ENCODE results near the gene IPO13. TPM values are rescaled to one million over a fixed set of nuclear protein-coding genes. Genes with fewer than 3 reads are reported as not detected.
A peak's percentile ranks its signal among the peaks of the same experiment; 100 is the strongest.

IPO13 gene
- total RNA-seq, 4 donors from 2014 or later = 9.1 to 36.5 (median 32.0) TPM

DNA sequence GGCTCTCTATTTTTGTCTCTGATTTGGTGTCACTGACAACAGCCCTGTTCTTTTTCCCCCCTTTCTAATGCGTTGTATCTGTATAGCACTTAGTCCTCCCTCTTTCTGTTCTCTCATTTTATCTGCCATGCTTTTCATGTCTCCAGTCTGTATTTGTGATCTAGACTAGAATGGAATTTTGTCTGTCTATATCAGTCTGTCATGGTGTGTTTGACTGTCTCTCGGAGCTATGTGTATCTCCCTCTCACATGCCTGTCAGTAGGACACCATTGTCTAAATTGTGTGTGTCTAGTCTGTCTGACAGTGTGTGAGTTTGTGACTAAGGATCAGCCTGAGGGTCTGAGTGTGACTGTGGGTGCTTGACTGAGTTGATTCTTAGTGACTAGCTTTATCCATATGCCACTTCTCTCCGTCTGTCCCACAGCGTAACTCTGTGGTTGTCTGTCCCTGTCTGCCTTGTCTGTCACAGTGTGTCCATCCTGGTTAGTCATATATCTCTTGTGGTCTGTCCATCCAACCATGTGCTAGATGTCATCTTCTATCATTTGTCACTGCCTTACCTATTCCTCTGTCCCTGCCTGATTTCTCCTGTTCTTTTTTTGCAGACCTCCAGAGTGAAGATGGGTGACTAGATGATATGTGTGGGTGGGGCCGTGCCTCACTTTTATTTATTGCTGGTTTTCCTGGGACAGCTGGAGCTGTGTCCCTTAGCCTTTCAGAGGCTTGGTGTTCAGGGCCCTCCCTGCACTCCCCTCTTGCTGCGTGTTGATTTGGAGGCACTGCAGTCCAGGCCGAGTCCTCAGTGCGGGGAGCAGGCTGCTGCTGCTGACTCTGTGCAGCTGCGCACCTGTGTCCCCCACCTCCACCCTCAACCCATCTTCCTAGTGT is 30.9 kb downstream of the IPO13 start:
- H3K4me1 ChIP-seq = peaks cover 10 to 55% (median 14%) of the 10 kb centered on the region in 4 donors

GRCh38 chr1:43978264-43978550 is 31.5 kb downstream of the IPO13 start:
- H3K9me3 ChIP-seq = no peaks in the 10 kb centered on the region
- no peaks in the 10 kb centered on the region for H3K27me3 ChIP-seq
- no peak for DNase-seq
- peaks cover 10 to 55% (median 14%) of the 10 kb centered on the region in 4 donors for H3K4me1 ChIP-seq
- H3K4me3 ChIP-seq = peak overlapping the region in 2 of 4 donors; percentile 59 to 83
- TF ChIP-seq CTCF (IDR thresholded peaks at IDR 0.05) (no peak), POLR2A (IDR thresholded peaks at IDR 0.05) (no peak)
- H3K27ac ChIP-seq = peak overlapping the region in 1 of 4 donors; percentile 57
- peaks cover 0 to 25% (median 0%) of the 10 kb centered on the region in 3 donors for H3K36me3 ChIP-seq

More for the DNA sequence above, 30.9 kb downstream of the IPO13 start:
- no peak for TF ChIP-seq POLR2A (IDR thresholded peaks at IDR 0.05)
- no peak for TF ChIP-seq CTCF (IDR thresholded peaks at IDR 0.05)
- no peak overlapping the region for H3K4me3 ChIP-seq
- H3K27ac ChIP-seq = peak overlapping the region in 1 of 4 donors; percentile 57
- no peaks in the 10 kb centered on the region for H3K9me3 ChIP-seq
- H3K27me3 ChIP-seq = no peaks in the 10 kb centered on the region
- DNase-seq = no peak
- peaks cover 0 to 25% (median 0%) of the 10 kb centered on the region in 3 donors for H3K36me3 ChIP-seq

DNA sequence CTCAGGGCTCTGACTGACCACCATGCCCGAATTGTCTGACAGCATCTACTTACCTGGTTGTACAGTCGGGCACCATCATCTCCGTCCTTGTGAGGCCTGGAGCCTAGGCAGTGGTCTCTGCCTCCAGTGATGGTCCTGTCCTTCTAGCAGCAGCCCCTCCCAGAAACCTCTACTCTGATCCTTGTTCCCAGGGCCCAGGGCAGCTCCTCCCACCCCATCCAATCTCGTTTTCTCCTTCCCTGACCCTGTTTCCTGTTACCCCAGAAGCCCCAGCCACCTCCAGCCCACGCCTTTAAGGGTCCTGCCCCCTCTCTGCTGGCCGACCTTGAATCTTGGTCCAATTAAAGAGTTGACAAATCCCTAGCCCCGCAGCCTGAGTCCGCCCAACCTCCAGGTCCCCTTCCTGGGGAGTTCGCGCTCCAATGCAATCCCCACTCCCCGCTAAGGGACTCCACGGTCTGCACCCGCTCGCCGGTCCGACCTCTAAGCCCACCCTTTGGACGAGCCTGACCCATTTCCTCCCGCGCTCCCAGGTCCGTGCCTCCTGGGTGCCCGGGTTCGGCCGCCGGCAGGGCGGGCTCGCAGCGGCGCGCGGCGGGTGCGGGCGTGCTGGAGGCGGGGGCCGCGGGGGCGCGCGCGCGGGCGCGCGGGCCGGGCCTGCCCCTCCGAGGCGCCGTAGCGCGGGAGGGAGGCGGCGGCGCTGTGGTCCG is 32.0 kb downstream of the IPO13 start, which contains the start of gene B4GALT2:
Gene B4GALT2 (plus strand): TSS at position 660 of the 710 bp plus-strand sequence. CDS start 1,951 bp downstream, outside the sequence.
- DNase-seq = peak in 2 of 3 donors; percentile 61 to 73
- peaks cover 10 to 55% (median 14%) of the 10 kb centered on the region in 4 donors for H3K4me1 ChIP-seq
- peaks cover 0 to 25% (median 0%) of the 10 kb centered on the region in 3 donors for H3K36me3 ChIP-seq
- no peaks in the 10 kb centered on the region for H3K9me3 ChIP-seq
- peak within 1 kb of the TSS in 3 of 4 donors; percentile 41 to 66 (median 62) for H3K27ac ChIP-seq
- H3K27me3 ChIP-seq = no peaks in the 10 kb centered on the region
- TF ChIP-seq CTCF (IDR thresholded peaks at IDR 0.05) = no peak
- no peak for TF ChIP-seq POLR2A (IDR thresholded peaks at IDR 0.05)
- H3K4me3 ChIP-seq = peak within 1 kb of the TSS; percentile 44 to 83 (median 70)

DNA sequence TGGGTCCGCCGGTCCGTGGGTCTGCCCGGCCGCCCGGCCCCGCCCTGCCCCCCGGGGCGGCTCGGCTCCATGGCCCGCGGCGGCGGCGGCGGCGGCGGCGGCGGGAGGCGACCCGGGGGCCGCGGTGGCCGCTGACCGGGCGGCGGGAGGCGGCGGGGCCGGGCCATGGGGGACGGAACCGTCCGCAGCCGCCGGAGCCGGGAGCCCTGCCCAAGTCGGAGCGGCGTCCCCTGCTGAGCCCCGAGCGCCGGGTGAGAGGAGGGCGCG is 32.4 kb downstream of the IPO13 start:
- no peak for DNase-seq
- Histone ChIP-seq H3K36me3 (peaks cover 0 to 25% (median 0%) of the 10 kb centered on the region in 3 donors), H3K4me3 (peak overlapping the region; percentile 44 to 83 (median 70)), H3K27ac (peak overlapping the region in 3 of 4 donors; percentile 41 to 66 (median 62)), H3K9me3 (no peaks in the 10 kb centered on the region), H3K4me1 (peaks cover 10 to 55% (median 14%) of the 10 kb centered on the region in 4 donors), H3K27me3 (no peaks in the 10 kb centered on the region)
- no peak for TF ChIP-seq POLR2A (IDR thresholded peaks at IDR 0.05)
- no peak for TF ChIP-seq CTCF (IDR thresholded peaks at IDR 0.05)

GRCh38 chr1:43979528-43980254 is 32.9 kb downstream of the IPO13 start:
- peak overlapping the region in 3 of 4 donors; percentile 41 to 66 (median 62) for H3K27ac ChIP-seq
- no peak for TF ChIP-seq CTCF (IDR thresholded peaks at IDR 0.05)
- no peak for TF ChIP-seq POLR2A (IDR thresholded peaks at IDR 0.05)
- no peaks in the 10 kb centered on the region for H3K9me3 ChIP-seq
- H3K4me1 ChIP-seq = peaks cover 10 to 55% (median 14%) of the 10 kb centered on the region in 4 donors
- peak overlapping the region; percentile 44 to 83 (median 70) for H3K4me3 ChIP-seq
- DNase-seq = peak in 2 of 3 donors; percentile 66 to 79
- no peaks in the 10 kb centered on the region for H3K27me3 ChIP-seq
- peaks cover 0 to 25% (median 0%) of the 10 kb centered on the region in 3 donors for H3K36me3 ChIP-seq
